HG02840 (cell line): ENCODE data around the gene DDA1.
"Not testable (repeated sequence)": the region's sequence is repeated elsewhere in the genome, so short reads cannot be mapped to it uniquely, and the experiment has no call there.

Experiments used
- ATAC-seq: cut with Tn5 transposase; IDR thresholded peaks from one replicate; pipeline ENCODE4 v1.9.1; 2021; ENCODE audit warnings: mild to moderate bottlenecking, moderate library complexity, moderate number of reproducible peaks; ENCODE audit not compliant: unreplicated experiment, low FRiP score

Gene DDA1

GRCh38 chr19:17340871-17341357 is 31.6 kb downstream of the DDA1 start:
- ATAC-seq = no peak

- ATAC-seq = no peak
Observed at GRCh38 chr19:17341386-17341785, 32.0 kb downstream of the DDA1 start.

GRCh38 chr19:17341845-17342244 is 32.5 kb downstream of the DDA1 start:
- no peak for ATAC-seq

GRCh38 chr19:17346109-17346671 is 36.8 kb downstream of the DDA1 start:
- no peak for ATAC-seq

GRCh38 chr19:17347361-17347760 is 38.0 kb downstream of the DDA1 start:
- no peak for ATAC-seq

GRCh38 chr19:17347877-17348276 is 38.5 kb downstream of the DDA1 start:
- ATAC-seq = no peak

- no peak for ATAC-seq
Observed at GRCh38 chr19:17348700-17349099, 39.3 kb downstream of the DDA1 start.

- ATAC-seq = no peak
Observed at GRCh38 chr19:17351815-17352435, 42.6 kb downstream of the DDA1 start.

GRCh38 chr19:17352608-17353280 is 43.4 kb downstream of the DDA1 start:
- no peak for ATAC-seq

- ATAC-seq = no peak
Observed at GRCh38 chr19:17353386-17353785, 44.0 kb downstream of the DDA1 start.

GRCh38 chr19:17357078-17357666 is 47.8 kb downstream of the DDA1 start:
- ATAC-seq = no peak

- no peak for ATAC-seq
Observed at GRCh38 chr19:17357724-17358123, 48.4 kb downstream of the DDA1 start.

- no peak for ATAC-seq
Observed at GRCh38 chr19:17358395-17358794, 49.0 kb downstream of the DDA1 start.

GRCh38 chr19:17359905-17360800 is 50.8 kb downstream of the DDA1 start:
- ATAC-seq = no peak

- not testable (repeated sequence) for ATAC-seq
Observed at GRCh38 chr19:17363852-17364605, 54.7 kb downstream of the DDA1 start.

GRCh38 chr19:17365361-17365760 is 56.0 kb downstream of the DDA1 start:
- ATAC-seq = no peak

- peak; percentile 80 for ATAC-seq
Observed at GRCh38 chr19:17370026-17370587, 60.7 kb downstream of the DDA1 start.
